Measurements from ENCODE around the gene C3. TPM values are rescaled to one million over a fixed set of nuclear protein-coding genes. Genes with fewer than 3 reads are reported as not detected.
"Not testable (repeated sequence)": the region's sequence is repeated elsewhere in the genome, so short reads cannot be mapped to it uniquely, and the experiment has no call there.

Gene C3
- total RNA-seq, 4 donors from 2014 or later = 126 to 631 (median 350) TPM

- Histone ChIP-seq H3K9me3 (no peaks in the 10 kb centered on the region), H3K27me3 (no peaks in the 10 kb centered on the region), H3K4me3 (replicated peaks in 1 of 3) (no peak overlapping the region), H3K4me1 (no peaks in the 10 kb centered on the region), H3K36me3 (no peaks in the 10 kb centered on the region), H3K27ac (no peak overlapping the region)
- 20 to 28% methylated on average over 13 to 20 of the region's 20 CpGs for WGBS, 2 donors
- DNase-seq = no peak
- no peak for TF ChIP-seq POLR2A (IDR thresholded peaks at IDR 0.05)
- TF ChIP-seq, protein P1, sequence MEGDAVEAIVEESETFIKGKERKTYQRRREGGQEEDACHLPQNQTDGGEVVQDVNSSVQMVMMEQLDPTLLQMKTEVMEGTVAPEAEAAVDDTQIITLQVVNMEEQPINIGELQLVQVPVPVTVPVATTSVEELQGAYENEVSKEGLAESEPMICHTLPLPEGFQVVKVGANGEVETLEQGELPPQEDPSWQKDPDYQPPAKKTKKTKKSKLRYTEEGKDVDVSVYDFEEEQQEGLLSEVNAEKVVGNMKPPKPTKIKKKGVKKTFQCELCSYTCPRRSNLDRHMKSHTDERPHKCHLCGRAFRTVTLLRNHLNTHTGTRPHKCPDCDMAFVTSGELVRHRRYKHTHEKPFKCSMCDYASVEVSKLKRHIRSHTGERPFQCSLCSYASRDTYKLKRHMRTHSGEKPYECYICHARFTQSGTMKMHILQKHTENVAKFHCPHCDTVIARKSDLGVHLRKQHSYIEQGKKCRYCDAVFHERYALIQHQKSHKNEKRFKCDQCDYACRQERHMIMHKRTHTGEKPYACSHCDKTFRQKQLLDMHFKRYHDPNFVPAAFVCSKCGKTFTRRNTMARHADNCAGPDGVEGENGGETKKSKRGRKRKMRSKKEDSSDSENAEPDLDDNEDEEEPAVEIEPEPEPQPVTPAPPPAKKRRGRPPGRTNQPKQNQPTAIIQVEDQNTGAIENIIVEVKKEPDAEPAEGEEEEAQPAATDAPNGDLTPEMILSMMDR (IDR thresholded peaks at IDR 0.05) = no peak
- intact Hi-C loops (cut with DNase I) = no loop called here
These were observed 59.5 kb downstream of the C3 start for GRCh38 chr19:6660930-6661329.

DNA sequence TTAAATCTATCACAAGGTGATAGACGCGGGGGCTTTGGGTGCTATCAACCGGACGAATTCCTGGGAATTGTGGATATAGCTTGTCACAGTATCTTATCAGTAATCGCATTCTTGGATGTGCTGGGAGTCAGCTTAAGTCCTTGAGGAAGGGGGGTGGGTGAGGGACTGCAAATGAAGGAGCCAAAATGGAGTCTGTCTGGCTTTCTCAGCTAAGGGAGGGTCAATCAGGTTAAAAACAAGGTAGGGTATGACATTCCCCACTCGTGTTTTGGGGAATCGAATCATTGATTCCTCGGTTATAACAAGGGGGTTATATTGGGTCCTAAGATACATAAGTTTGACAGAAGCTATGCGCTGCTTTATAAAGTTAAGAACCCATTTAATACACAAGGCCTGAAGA, 64.1 kb downstream of the C3 start:
- H3K27ac ChIP-seq; DNase-seq; H3K4me3 ChIP-seq (replicated peaks in 1 of 3); intact Hi-C loops (cut with DNase I); H3K36me3 ChIP-seq; H3K4me1 ChIP-seq; H3K27me3 ChIP-seq; H3K9me3 ChIP-seq: not testable (repeated sequence)
- 52 to 58% methylated on average over 9 of the region's 9 CpGs for WGBS, 2 donors

GRCh38 chr19:6654347-6655310, 65.8 kb downstream of the C3 start:
- TF ChIP-seq, protein P1 (IDR thresholded peaks at IDR 0.05) = no peak
- no peak for TF ChIP-seq POLR2A (IDR thresholded peaks at IDR 0.05)
- H3K9me3 ChIP-seq = no peaks in the 10 kb centered on the region

DNA sequence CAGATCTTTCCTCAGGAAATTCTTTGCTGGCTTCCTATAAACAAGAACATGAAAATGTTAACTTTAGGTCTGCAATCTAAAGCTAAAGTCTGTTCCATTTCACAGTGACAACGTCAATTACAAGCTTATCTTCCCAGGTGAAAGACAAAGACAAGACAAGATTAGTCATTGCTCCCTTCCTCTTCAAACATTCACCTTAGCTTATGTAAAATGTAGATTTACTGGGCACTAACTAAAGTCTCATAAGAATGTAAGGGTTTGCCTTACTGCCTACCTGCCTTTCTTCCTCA, 67.7 kb downstream of the C3 start:
- Histone ChIP-seq H3K4me3 (replicated peaks in 1 of 3) (no peak overlapping the region), H3K27ac (no peak overlapping the region), H3K9me3 (no peaks in the 10 kb centered on the region), H3K27me3 (no peaks in the 10 kb centered on the region), H3K36me3 (no peaks in the 10 kb centered on the region), H3K4me1 (no peaks in the 10 kb centered on the region)
- intact Hi-C loops (cut with DNase I) = no loop called here
- no peak for DNase-seq
- no peak for TF ChIP-seq POLR2A (IDR thresholded peaks at IDR 0.05)
- TF ChIP-seq, protein P1 (IDR thresholded peaks at IDR 0.05) = no peak
- 48 to 49% methylated on average over 1 of the region's 1 CpG for WGBS, 2 donors

More at GRCh38 chr19:6654347-6655310, 65.8 kb downstream of the C3 start:
- H3K27ac ChIP-seq = no peak overlapping the region
- no peak overlapping the region for H3K4me3 ChIP-seq (replicated peaks in 1 of 3)
- H3K27me3 ChIP-seq = no peaks in the 10 kb centered on the region
- WGBS, 2 donors = 62 to 70% methylated on average over 14 to 15 of the region's 15 CpGs
- no peak for DNase-seq
- intact Hi-C loops (cut with DNase I) = no loop called here
- no peaks in the 10 kb centered on the region for H3K36me3 ChIP-seq
- H3K4me1 ChIP-seq = no peaks in the 10 kb centered on the region

DNA sequence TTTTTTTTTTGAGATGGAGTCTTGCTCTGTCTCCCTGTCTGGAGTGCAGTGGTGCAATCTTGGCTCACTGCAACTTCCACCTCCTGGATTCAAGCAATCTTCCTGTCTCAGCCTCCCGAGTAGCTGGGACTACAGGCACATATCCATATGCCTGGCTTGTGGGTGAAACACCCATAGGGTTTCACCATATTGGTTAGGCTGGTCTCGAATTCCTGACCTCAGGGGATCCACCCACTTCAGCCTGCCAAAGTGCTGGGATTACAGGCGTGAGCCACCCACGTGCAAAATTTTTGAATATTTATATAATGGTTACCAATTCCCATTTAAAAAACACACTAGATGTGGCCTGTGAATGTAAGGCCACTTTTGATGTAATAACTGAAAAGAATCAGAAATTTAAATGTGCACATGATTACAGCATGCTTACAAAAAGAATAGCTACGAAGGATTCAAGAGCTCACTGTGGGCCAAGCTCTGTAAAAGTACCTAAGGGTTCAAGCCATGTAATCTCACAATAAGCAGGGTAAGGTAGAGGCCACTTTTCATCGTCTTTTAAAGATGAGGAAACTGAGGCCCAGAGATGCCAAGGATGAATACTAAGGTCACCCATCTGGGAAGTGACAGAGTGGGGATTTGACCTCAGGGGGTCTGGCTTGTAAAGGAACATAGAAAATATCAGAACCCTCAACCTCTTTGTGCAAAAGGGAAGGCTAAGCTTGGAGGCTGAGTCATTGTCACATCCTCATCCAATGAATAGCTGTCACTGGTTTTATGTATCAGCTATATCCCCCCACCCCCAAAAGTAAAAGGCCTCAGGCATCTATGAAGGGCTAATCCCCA, 68.3 kb downstream of the C3 start:
- Histone ChIP-seq H3K4me3 (replicated peaks in 1 of 3) (no peak overlapping the region), H3K27ac (no peak overlapping the region), H3K4me1 (no peaks in the 10 kb centered on the region), H3K36me3 (no peaks in the 10 kb centered on the region), H3K27me3 (no peaks in the 10 kb centered on the region), H3K9me3 (no peaks in the 10 kb centered on the region)
- intact Hi-C loops (cut with DNase I) = no loop called here
- no peak for DNase-seq
- 75 to 80% methylated on average over 6 of the region's 6 CpGs for WGBS, 2 donors
- TF ChIP-seq, protein P1 (IDR thresholded peaks at IDR 0.05) = no peak
- TF ChIP-seq POLR2A (IDR thresholded peaks at IDR 0.05) = no peak

Measured in thyroid gland (tissue), 4 donors.